ENCODE results near the gene GPC3. TPM values are rescaled to one million over a fixed set of nuclear protein-coding genes. Genes with fewer than 3 reads are reported as not detected.

Gene GPC3
- total RNA-seq, 1 donor from 2014 or later, result 15.5 TPM

DNA sequence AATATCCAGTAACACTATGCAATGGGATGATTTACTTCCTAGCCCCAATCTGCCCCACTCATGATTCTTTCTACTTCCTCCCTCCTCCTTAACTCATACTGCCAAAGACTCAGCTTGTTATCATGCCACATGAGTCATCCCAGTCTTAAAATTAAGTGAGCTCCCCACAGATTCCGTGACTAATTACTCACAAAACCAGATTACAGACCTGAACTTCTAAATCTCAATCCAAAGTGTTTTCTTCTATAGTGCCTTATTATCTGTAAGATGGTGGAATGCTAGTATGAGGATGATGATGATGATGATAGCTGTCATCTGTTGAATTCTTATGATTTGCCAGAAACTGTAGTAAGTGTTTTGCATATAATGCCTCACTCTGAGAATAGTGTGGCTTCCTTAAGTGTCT lies 27.7 kb upstream of the GPC3 start:
- intact Hi-C loops (cut with DNase I), result no loop called here
- Histone ChIP-seq H3K36me3 (no peaks in the 10 kb centered on the region), H3K27me3 (no peaks in the 10 kb centered on the region), H3K4me1 (no peaks in the 10 kb centered on the region), H3K27ac (no peak overlapping the region), H3K9me3 (no peaks in the 10 kb centered on the region), H3K4me3 (no peak overlapping the region)
- TF ChIP-seq CTCF (IDR thresholded peaks at IDR 0.05), result no peak
- no peak for TF ChIP-seq POLR2A (IDR thresholded peaks at IDR 0.05)
- TF ChIP-seq POLR2AphosphoS5 (IDR thresholded peaks at IDR 0.05; ENCODE audit: insufficient read depth in 1 of 2, low read depth in 1 of 2), result no peak
- DNase-seq (ENCODE audit: extremely low spot score in 2 of 2), result no peak

GRCh38 chrX:134010690-134011089 lies 25.3 kb upstream of the GPC3 start:
- TF ChIP-seq CTCF (IDR thresholded peaks at IDR 0.05) (no peak), POLR2AphosphoS5 (IDR thresholded peaks at IDR 0.05; ENCODE audit: insufficient read depth in 1 of 2, low read depth in 1 of 2) (no peak), POLR2A (IDR thresholded peaks at IDR 0.05) (no peak)
- intact Hi-C loops (cut with DNase I), result no loop called here
- DNase-seq (ENCODE audit: extremely low spot score in 2 of 2), result no peak
- no peak overlapping the region for H3K27ac ChIP-seq
- H3K4me1 ChIP-seq, result no peaks in the 10 kb centered on the region
- H3K36me3 ChIP-seq, result no peaks in the 10 kb centered on the region
- no peaks in the 10 kb centered on the region for H3K27me3 ChIP-seq
- H3K9me3 ChIP-seq, result no peaks in the 10 kb centered on the region
- no peak overlapping the region for H3K4me3 ChIP-seq

GRCh38 chrX:134007716-134008115 lies 22.3 kb upstream of the GPC3 start:
- no peaks in the 10 kb centered on the region for H3K27me3 ChIP-seq
- DNase-seq (ENCODE audit: extremely low spot score in 2 of 2), result no peak
- H3K9me3 ChIP-seq, result no peaks in the 10 kb centered on the region
- no peak overlapping the region for H3K27ac ChIP-seq
- TF ChIP-seq CTCF (IDR thresholded peaks at IDR 0.05), result no peak
- TF ChIP-seq POLR2AphosphoS5 (IDR thresholded peaks at IDR 0.05; ENCODE audit: insufficient read depth in 1 of 2, low read depth in 1 of 2), result no peak
- TF ChIP-seq POLR2A (IDR thresholded peaks at IDR 0.05), result no peak
- no peaks in the 10 kb centered on the region for H3K4me1 ChIP-seq
- intact Hi-C loops (cut with DNase I), result no loop called here
- no peak overlapping the region for H3K4me3 ChIP-seq
- H3K36me3 ChIP-seq, result no peaks in the 10 kb centered on the region

- TF ChIP-seq POLR2AphosphoS5 (IDR thresholded peaks at IDR 0.05; ENCODE audit: insufficient read depth in 1 of 2, low read depth in 1 of 2) (no peak), CTCF (IDR thresholded peaks at IDR 0.05) (no peak), POLR2A (IDR thresholded peaks at IDR 0.05) (no peak)
- no peak overlapping the region for H3K4me3 ChIP-seq
- H3K27me3 ChIP-seq, result no peaks in the 10 kb centered on the region
- H3K9me3 ChIP-seq, result no peaks in the 10 kb centered on the region
- H3K36me3 ChIP-seq, result no peaks in the 10 kb centered on the region
- intact Hi-C loops (cut with DNase I), result no loop called here
- no peak overlapping the region for H3K27ac ChIP-seq
- DNase-seq (ENCODE audit: extremely low spot score in 2 of 2), result no peak
- no peaks in the 10 kb centered on the region for H3K4me1 ChIP-seq
These were observed 21.2 kb upstream of the GPC3 start for GRCh38 chrX:134006484-134007161.

DNA sequence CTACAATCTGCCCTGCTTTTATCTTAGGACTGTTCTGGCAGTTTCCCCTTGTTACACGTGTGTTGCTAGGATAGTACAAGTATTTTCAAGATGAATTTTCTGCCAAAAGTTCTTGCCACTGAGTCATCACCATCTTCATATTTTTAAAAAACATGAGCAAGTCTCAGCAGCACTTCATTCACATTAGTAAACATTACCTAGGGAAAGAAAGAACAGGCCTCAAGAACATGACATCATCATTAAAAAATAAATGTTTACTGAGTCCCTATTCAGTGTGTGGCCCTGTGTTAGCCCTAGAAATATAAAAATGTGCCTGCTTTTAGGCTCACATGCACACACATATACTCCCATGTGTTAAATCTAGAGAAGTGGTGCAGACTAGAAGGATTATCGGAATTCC lies 18.7 kb upstream of the GPC3 start:
- TF ChIP-seq POLR2AphosphoS5 (IDR thresholded peaks at IDR 0.05; ENCODE audit: insufficient read depth in 1 of 2, low read depth in 1 of 2) (peak in 1 of 2 donors; percentile 19), POLR2A (IDR thresholded peaks at IDR 0.05) (no peak)
- Histone ChIP-seq H3K27me3 (no peaks in the 10 kb centered on the region), H3K4me3 (no peak overlapping the region), H3K27ac (no peak overlapping the region), H3K4me1 (no peaks in the 10 kb centered on the region), H3K36me3 (no peaks in the 10 kb centered on the region), H3K9me3 (no peaks in the 10 kb centered on the region)
- DNase-seq (ENCODE audit: extremely low spot score in 2 of 2), result no peak
- intact Hi-C loops (cut with DNase I), result no loop called here
